ENCODE results near the gene TMTC1. TPM values are rescaled to one million over a fixed set of nuclear protein-coding genes. Genes with fewer than 3 reads are reported as not detected.

Gene TMTC1
- total and polyA plus RNA-seq, 2 of the 8 experiments (the other 6 are each of a cell fraction or from before 2014, with no cell fraction given) = 15.4 to 20.8 TPM

DNA sequence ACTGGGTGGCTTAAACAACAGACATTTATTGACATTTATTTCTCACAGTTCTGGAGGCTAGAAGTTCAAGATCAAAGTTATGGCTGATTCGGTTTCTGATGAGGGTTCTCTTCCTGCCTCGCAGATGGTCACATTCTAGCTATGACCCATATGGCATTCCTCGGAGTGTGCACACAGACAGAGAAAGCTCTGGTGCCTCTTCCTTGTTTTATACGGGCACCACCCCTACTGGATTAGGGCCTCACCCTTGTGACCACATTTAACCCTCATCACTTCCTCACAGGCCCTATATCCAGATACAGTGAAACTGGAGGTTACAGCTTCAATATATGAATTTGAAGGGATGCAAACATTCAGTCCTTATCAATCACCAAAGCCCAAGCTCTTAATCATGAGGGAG is 209.2 kb downstream of the TMTC1 start:
- FAIRE-seq = no peak
- no peak for DNase-seq (ENCODE audit: low read depth in 1 of 2, low spot score in 2 of 2)
- H3K36me3 ChIP-seq (ENCODE audit: control insufficient read depth in 2 of 4, insufficient read depth in 4 of 4, low read length in 3 of 4) = 0 out of 8 replicates have a peak, but pooled peaks cover 0 to 2% (median 0%) of the 10 kb centered on the region in 4 experiments
- H3K23me2 ChIP-seq (ENCODE audit: low read depth, low read length) = no peaks in the 10 kb centered on the region
- no peak overlapping the region for H2BK15ac ChIP-seq (ENCODE audit: low read length)
- H3K79me2 ChIP-seq (ENCODE audit: control insufficient read depth in 1 of 2, insufficient read depth in 2 of 2, low read length in 2 of 2) = no peaks in the 10 kb centered on the region
- no peak for TF ChIP-seq SIRT6 (IDR thresholded peaks at IDR 0.05; ENCODE audit: low read length)
- no peak for TF ChIP-seq BCL11A (IDR thresholded peaks at IDR 0.05; ENCODE audit: low read depth in 2 of 2, low read length in 2 of 2)
- TF ChIP-seq, protein P1, sequence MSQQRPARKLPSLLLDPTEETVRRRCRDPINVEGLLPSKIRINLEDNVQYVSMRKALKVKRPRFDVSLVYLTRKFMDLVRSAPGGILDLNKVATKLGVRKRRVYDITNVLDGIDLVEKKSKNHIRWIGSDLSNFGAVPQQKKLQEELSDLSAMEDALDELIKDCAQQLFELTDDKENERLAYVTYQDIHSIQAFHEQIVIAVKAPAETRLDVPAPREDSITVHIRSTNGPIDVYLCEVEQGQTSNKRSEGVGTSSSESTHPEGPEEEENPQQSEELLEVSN (IDR thresholded peaks at IDR 0.05) = no peak
- no peak for TF ChIP-seq RBBP5 (IDR thresholded peaks at IDR 0.05; ENCODE audit: borderline replicate concordance, low read depth, low read length)
- no peak for TF ChIP-seq TAF7 (optimal IDR thresholded peaks at IDR 0.05; ENCODE audit: borderline replicate concordance, low read depth, low read length)
- no peak for TF ChIP-seq SP4 (IDR thresholded peaks at IDR 0.05; ENCODE audit: low read length)
- TF ChIP-seq SUZ12 (IDR thresholded peaks at IDR 0.05; ENCODE audit: low read length) = no peak
- no peak for TF ChIP-seq POU5F1 (IDR thresholded peaks at IDR 0.05; ENCODE audit: low read depth, low read length)
- no peak for TF ChIP-seq RNF2 (IDR thresholded peaks at IDR 0.05; ENCODE audit: borderline replicate concordance, low read depth, low read length, missing control alignments, poor library complexity, severe bottlenecking)
- TF ChIP-seq SIN3A (conservative IDR thresholded peaks at IDR 0.05 in 1 of 2, IDR thresholded peaks at IDR 0.05 in 1 of 2; ENCODE audit: low read depth in 1 of 2, low read length in 2 of 2) = no peak
- no peak overlapping the region for H3K4me3 ChIP-seq (ENCODE audit: extremely low read depth in 1 of 4, insufficient read depth in 2 of 4, low read depth in 3 of 4, low read length in 4 of 4)
- no peak overlapping the region for H3K4me2 ChIP-seq (ENCODE audit: insufficient read depth in 1 of 2, low read depth in 2 of 2, low read length in 2 of 2)
- 91% methylated on average over 4 of the region's 4 CpGs; no CpG with 5 or more reads in 1 of the 2 experiments for WGBS, 2 experiments (ENCODE audit: extremely low coverage in 1 of 2, insufficient coverage in 1 of 2, insufficient read length in 1 of 2, insufficient replicate concordance in 2 of 2, low coverage in 1 of 2, low lambda C conversion rate in 2 of 2, missing lambda C conversion rate in 1 of 2)
- no peak overlapping the region for H2AK5ac ChIP-seq (ENCODE audit: low read depth, low read length)
- H2BK5ac ChIP-seq (ENCODE audit: low read depth, low read length) = no peak overlapping the region
- no peak overlapping the region for H4K91ac ChIP-seq (replicated peaks; ENCODE audit: insufficient read length, low read length)
- H3K4ac ChIP-seq (replicated peaks; ENCODE audit: insufficient read length, low read depth, low read length) = no peak overlapping the region
- no peaks in the 10 kb centered on the region for H3K4me1 ChIP-seq (replicated peaks in 1 of 4; ENCODE audit: control insufficient read depth in 3 of 4, insufficient read depth in 4 of 4, low read length in 3 of 4)
- H3K23ac ChIP-seq (ENCODE audit: insufficient read length) = no peak overlapping the region
- H3K9me3 ChIP-seq (ENCODE audit: insufficient read depth in 2 of 2, low read depth in 1 of 2, low read length in 1 of 2) = no peaks in the 10 kb centered on the region
- H4K8ac ChIP-seq (ENCODE audit: extremely low read depth, insufficient read depth, low read length) = no peak overlapping the region
- H3K56ac ChIP-seq (replicated peaks; ENCODE audit: insufficient read length, low read depth, low read length) = no peak overlapping the region
- no peak overlapping the region for H3K27ac ChIP-seq (ENCODE audit: low read depth, low read length)
- H4K5ac ChIP-seq (ENCODE audit: insufficient read length, low read depth, low read length) = no peak overlapping the region
- no peak overlapping the region for H2BK120ac ChIP-seq (replicated peaks; ENCODE audit: low read depth, low read length)
- H4K20me1 ChIP-seq (replicated peaks in 1 of 2; ENCODE audit: control insufficient read depth in 1 of 2, insufficient read depth in 2 of 2, low read length in 2 of 2) = no peaks in the 10 kb centered on the region
- H3K79me1 ChIP-seq (ENCODE audit: low read depth, low read length) = no peaks in the 10 kb centered on the region
- no peak overlapping the region for H3K14ac ChIP-seq (ENCODE audit: insufficient read length)
- H3K18ac ChIP-seq (ENCODE audit: extremely low read depth, low read length) = no peak overlapping the region
- H2BK20ac ChIP-seq (ENCODE audit: low read length) = no peak overlapping the region
- no peak overlapping the region for H2AFZ ChIP-seq (ENCODE audit: low read length)
- no peak overlapping the region for H3K9ac ChIP-seq (replicated peaks in 1 of 4; ENCODE audit: extremely low read depth in 1 of 4, low read depth in 3 of 4, low read length in 3 of 4)
- ChIA-PET POLR2A (ENCODE audit: partially characterized antibody) (no interaction called here), CTCF (ENCODE audit: partially characterized antibody) (interaction anchor here (0.8 kb wide), 2 partner anchors 22 to 34 kb away, joined by 3 read pairs; no protein-coding TSS in a partner anchor)
- no peak overlapping the region for H2BK12ac ChIP-seq (ENCODE audit: low read depth, low read length)
- no peaks in the 10 kb centered on the region for H3K27me3 ChIP-seq (replicated peaks in 1 of 4; ENCODE audit: control insufficient read depth in 3 of 4, extremely low read depth in 1 of 4, insufficient read depth in 3 of 4, low read length in 3 of 4)
